HS-5 (cell line): ENCODE measurements around the gene TMEM184B.
"Not testable (repeated sequence)": the region's sequence is repeated elsewhere in the genome, so short reads cannot be mapped to it uniquely, and the experiment has no call there.

ENCODE experiments used
- DNase-seq: peaks from one replicate; pipeline ENCODE4 v3.0.0-alpha.2; 2012; ENCODE audit warnings: low read depth

The TMEM184B gene

DNA sequence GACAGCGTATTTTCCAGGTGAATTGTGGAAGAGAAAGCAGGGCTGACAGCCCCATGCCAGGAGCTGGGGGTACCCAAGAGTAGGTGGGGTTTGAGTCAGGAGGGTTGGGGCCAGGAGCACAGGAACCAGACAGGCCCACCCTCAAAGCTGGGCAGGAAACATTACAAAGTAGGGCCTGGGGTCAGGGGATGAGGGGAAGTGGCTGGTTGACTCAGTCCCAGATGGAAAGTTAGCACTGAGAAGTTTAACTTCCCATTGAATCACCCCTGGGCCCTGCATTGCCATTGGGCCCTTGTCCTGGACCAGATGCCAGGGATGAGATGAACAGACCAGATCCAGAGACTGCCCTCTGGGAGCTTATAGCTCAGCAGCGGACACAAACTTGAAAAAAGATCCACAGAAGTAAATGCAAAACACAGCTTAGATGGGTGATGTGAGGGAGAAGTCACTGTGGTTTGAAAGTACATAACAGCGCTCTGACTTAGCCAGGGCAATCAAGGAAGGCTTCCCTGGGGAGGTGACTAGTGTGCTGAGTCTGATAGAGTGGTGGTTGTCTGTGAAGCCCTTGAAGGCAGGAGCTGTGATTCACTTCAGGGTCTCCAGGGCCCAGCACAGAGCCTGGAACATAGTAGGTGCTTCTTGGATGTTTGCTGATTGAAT lies 68.8 kb downstream of the TMEM184B start:
- DNase-seq = no peak

DNA sequence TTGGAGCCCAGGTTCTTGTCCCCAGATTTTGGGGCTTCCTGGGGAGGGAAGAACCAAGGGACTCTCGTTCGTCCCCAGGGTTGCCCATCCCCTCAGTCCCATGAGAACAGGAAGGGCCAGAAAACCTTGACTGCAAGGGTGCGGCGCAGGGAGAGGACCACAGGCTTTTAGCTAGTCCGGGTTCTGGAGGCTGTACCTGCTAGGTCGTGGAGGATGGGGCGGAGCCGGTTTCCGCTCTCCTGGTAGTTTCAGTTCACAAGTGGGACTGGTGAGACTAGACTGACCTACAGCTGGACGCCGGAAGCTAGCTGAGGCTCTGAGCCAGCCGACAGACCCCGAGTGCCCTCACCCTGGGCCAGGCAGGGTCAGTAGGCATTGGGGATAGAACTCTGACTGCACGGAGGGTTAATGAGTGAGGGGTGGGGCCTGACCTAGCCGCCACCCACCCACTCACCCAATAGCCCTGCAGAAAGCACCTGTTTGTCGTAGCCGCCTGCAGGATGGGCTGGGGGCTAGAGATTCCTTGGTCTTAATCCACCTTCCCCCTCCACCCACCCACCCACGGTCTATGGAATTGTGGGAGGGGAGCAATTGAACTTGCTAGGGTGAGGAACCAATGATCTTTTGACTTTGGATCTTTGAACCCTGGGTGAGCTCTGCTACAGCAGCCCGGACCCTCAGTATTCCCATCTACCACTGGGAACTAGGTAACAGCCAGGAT lies 69.6 kb downstream of the TMEM184B start:
- DNase-seq = no peak

DNA sequence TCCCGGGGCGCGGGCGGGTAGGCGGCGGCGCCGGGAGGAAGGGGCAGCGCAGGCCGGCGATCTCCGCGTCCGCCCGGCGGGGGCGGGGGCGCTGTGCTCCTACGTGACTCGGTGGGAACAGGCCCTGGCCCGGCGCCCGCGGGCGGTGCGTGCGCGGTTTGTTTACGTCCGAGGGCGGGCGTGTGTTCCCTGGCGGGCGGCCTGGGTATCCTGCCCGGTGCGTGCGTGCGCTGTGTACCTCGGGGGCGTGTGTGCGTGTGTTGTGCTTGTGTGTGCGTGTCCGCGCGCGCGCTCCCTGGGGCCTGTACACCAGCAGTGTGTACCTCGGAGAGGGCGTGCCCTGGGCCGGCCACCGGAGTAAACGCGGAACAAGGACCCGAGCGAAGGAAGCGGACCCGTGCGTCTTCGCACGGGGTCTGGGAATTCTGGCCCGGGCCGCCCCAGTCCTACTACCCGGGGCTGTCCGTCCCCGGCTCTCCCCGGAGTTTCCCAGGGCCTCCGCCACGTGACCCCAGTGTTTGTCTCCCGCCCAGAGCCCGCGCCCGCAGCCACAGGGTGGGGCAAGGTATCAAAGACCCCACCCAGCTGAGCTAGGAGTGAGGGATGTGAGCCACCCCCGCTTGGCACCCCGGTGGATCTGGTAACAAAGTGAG lies 70.2 kb downstream of the TMEM184B start:
- no peak for DNase-seq

DNA sequence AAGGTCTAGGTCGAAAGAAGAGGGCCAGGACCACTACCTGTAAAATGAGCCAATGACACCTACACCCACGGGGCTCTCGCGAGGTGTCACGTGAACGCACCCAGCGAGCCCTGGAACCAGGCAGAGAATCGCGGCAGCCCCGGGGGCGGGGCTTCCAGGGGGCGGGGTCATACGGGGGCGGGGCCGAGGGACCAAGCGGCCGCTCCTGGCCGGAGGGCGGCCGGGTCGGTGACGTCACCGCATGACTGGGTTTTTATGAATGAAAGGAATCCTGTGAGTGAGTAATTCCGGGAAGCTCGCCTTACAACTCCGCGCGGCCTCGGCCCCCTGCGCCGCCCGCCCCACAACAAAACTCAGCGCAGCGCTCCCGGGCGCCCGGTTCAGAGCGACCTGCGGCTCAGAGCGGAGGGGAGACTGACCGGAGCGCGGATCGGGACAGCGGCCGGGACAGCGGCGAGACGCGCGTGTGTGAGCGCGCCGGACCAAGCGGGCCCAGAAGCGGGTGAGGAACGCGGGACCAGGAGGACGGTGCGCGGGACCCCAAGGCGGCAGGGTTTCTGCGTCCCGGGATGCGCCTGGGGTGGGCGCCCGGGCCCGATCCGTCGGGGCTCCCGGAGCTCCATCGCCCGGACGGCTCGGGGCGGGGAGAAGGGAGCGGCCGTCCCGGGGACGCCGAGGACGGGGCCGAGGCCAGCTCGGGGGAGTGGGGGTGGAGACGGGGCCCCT lies 70.9 kb downstream of the TMEM184B start, which contains the start of gene MAFF:
Gene MAFF, plus strand, starts transcription at position 284 of the 726 bp plus-strand sequence. CDS start 11,860 bp downstream, outside the sequence.
- DNase-seq = peak; percentile 92

DNA sequence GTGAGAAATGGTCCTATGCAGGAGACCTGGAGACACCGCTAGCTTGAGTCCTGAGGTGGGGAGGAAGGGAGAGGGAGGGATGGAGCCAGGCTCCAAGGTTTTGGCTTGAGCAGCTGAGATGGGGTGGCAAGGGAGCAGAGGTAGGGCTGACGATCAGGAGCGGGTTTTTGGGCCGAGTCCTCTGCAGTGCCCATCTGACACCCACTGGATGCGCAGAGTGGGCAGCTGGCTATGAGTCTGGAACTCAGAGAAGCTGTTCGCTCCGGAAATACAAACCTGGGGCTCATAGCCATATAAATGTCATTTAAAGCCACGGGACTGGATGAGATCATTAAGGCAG lies 71.5 kb downstream of the TMEM184B start:
- DNase-seq = no peak

DNA sequence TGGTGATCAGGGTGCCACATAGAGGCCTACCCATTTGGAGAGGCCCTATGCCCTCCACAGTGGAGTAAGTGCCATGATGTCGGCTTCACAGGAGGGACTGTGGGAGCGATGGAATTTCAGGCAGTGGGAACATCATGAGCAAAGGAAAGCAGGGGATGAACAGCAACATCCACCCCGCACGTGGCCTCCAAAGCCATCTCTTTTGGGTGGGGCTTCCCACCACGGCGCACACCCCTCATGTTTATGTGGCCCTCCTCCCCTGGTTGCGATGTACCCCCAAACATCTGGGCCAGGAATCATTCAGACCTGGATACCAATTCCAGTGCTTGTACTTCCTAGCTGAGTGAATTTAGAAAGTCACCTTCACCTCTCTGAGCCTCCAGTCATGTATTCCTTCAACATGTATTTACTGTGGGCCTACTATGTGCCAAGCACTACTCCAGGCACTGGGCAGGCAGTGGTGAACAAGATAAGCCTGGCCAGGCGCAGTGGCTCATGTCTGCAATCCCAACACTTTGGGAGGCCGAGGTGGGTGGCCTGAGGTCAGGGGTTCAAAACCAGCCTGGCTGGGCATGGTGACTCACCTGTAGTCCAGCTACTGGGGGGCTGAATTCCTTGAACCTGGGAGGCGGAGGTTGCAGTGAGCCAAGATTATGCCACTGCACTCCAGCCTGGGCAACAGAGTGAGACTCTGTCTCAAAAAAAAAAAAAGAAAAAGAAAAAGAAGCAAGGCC lies 72.8 kb downstream of the TMEM184B start:
- DNase-seq = no peak

DNA sequence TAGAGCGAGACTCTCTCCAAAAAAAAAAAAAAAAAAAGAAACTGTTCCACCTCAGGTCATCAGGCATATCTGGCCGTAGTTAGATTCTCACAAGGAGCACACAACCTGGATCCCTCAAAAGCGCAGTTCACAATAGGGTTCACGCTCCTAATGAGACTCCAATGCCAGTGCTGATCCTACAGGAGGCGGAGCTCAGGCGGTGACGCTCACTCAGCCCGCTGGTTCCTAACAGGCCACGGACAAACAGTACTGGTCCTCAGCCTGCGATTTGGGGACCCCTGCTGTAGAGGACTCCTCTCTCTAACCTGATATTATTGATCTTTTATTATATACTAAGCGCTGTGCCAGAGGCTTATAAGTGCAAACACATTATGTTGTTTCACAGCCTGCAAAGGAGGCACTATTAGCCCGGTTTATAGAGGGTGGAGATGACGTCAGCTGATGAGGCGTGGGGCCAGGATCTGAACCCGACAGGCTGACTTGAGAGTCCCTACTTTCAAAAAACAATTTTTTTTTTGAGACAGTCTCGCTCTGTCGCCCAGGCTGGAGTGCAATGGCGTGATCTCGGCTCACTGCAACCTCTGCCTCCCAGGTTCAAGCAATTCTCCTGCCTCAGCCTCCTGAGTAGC lies 75.9 kb downstream of the TMEM184B start:
- no peak for DNase-seq

DNA sequence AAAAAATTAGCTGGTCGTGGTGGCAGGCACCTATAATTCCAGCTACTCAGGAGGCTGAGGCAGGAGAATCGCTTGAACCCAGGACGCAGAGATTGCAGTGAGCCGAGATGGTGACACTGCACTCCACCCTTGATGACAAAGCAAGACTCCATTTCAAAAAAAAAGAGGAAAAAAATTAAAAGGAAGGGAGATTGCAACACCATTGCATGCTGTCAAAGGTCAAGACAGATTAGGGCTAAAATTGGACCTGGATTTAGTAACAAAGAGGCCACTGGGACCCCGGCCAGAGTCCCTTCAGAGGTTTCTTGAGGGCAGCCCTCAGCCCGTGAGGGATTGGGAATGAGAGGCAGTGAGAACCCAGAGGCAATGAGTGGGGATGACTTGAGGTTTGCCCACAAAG lies 79.2 kb downstream of the TMEM184B start:
- no peak for DNase-seq

DNA sequence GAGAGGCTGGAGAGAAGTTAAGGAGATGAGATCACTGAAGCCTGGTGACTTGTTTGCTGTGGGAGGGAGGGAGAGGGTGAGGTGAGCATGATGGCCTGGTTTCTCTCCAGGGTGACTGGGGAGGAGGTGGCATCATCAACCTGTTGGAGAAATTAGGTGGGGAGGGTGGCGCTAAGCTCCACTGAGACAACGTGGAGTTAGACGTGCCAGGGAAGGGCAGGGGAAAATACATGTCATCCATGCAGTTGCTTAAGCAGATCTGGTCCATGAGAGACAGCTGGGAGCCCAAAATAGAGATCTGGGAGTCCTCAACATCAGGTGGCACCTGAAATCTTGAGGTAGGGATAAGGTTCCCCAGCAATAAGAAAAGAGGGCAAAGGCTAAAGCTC lies 80.3 kb downstream of the TMEM184B start:
- DNase-seq = no peak

DNA sequence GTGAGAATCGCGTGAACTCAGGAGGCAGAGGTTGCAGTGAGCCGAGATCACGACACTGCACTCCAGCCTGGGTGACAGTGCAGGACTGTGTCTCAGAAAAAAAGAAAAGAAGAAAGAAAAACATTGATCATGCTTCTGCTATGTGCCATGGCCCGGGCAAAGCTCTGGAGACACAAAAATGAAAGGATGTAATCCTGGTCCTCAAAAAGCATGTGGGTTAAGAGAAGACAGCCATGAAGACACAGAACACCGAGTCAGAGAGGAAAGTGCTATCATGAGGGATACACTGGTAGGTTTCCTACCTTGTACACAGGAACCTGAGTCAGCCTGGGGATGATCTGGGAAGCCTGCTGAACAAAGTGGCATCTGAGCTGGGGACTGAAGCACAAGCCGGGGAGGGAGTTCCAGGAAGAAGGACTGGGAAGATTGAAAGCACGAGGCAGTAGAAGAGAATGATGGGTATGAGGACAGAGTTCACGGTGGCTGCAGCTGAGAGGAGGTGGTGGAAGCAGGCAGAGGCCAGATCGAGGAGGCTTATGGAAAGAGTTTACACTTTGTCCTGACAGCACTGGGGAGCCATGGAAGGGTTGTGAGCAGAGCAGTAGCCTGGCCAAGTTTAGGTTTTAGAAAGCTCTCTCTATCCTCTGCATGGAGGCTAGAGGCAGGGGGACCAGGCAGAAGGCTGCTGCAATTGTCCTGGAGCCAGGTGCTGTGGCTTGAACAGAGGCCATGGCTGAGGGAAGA lies 80.9 kb downstream of the TMEM184B start:
- DNase-seq = no peak

DNA sequence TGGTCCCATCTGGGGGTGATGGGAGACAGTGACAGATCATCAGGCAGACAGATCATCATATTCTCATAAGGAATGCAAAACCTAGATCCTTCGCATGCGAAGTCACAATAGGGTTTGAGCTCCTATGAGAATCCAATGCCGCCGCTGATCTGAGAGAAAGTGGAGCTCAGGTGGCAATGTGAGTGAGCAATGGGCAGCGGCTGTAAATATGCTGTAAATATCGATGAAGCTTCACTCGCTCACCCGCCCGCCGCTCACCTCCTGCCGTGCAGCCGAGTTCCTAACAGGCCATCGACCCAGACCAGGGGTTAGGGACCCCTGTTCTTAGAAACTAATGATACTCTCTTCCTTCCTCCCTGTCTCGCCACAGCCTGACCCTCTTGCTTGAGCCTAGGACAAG lies 81.8 kb downstream of the TMEM184B start:
- DNase-seq = no peak

DNA sequence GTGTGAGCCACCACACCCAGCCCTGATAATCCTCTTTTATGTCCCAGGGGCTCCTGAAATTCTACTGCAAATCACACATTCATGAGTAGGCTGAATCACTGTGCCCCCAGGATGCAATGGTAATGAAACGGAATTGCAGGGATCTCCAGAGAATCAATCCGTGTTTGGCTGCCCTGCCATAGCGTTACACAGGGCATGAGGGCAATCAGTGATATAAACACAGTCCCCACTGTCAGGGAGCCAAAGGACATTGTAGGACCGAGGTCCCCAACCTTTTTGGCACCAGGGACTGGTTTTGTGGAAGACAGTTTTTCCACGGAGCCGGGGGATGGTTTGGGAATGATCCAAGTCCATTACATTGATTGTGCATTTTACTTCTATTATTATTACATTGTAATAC lies 82.2 kb downstream of the TMEM184B start:
- DNase-seq = no peak

DNA sequence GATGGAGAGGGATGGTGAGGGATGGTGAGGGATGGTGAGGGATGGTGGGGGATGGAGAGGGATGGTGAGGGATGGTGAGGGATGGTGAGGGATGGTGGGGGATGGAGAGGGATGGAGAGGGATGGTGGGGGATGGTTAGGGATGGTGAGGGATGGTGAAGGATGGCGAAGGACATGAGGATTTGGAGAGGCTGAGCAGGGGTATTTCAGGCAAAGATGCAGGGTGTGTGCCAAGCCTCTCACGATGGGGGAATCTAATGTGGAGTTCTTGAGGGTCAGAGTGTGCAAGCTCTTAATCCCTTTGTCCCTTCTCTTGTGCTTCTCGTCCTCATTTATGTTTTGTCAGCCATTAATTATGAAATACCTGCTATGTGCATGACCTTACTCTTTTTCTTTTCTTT lies 83.7 kb downstream of the TMEM184B start:
- DNase-seq = no peak

DNA sequence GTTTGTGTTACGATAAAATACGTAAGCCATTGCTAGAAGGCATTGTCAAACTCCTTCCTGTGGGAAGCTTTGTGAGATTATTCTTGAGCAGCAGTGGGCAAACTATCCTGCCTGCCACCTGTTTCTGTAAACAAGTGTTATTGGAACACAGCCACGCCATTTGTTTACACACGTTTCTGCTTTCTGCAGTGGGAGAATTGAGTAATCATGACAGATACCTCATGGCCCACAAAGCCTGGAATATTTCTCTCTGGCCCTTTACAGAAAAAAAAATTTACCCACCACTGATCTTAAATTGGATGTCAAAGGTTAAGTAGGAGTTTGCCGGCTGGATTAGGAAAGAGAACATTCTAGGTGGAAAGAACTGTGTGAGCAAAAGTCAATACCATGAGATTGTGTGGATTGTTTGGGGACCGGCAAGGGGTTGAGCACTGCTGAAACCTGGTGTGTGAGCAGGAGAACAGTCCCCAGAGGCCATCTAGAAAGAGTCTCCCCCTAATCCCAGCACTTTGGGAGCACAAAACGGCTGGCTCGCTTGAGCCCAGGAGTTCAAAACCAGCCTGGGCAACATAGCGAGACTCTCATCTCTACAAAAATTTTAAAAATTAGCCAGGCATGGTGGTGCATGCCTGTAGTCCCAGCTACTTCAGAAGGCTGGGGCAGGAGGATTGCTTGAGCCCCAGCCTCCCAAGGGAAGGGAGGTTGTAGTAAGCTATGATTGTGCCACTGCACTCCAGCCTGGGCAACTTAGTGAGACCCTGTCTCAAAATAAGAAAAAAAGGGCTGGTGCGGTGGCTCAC lies 85.2 kb downstream of the TMEM184B start:
- DNase-seq = no peak

DNA sequence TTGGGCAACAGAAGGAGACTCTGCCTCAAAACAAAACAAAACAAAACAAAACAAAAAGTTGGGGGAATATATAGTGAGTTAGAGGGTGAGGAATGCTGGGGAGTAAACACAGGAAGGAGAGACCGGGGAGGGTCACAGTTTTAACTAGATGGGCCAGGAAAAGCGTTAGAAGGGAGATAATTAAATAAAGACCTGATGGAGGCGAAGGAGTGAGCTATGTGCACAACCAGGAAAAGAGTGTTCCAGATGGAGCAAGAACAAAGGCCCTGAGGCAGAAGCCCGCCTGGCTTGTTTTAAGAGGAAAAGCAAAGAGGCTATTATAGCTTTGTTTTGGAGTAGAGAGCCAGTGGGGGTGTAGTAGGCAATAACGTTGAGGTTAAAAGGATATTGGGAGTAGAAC lies 86.4 kb downstream of the TMEM184B start:
- no peak for DNase-seq

DNA sequence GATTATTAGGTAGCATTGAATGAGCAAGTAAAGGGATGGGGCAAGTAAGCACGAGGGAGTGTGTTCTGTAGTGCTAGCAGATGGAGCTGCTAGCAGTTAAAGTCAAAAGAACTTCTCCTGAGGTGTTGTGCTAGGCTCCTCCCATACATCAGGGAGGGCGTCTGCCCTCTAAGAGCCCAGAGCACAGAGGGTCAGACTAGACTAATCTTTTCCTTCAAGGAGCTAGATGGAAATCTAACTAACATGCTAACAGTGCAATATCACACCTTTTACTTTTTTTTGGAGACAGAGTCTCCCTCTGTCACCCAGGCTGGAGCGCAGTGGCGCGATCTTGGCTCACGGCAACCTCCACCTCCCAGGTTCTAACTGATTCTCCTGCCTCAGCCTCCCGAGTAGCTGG lies 88.0 kb downstream of the TMEM184B start:
- no peak for DNase-seq

DNA sequence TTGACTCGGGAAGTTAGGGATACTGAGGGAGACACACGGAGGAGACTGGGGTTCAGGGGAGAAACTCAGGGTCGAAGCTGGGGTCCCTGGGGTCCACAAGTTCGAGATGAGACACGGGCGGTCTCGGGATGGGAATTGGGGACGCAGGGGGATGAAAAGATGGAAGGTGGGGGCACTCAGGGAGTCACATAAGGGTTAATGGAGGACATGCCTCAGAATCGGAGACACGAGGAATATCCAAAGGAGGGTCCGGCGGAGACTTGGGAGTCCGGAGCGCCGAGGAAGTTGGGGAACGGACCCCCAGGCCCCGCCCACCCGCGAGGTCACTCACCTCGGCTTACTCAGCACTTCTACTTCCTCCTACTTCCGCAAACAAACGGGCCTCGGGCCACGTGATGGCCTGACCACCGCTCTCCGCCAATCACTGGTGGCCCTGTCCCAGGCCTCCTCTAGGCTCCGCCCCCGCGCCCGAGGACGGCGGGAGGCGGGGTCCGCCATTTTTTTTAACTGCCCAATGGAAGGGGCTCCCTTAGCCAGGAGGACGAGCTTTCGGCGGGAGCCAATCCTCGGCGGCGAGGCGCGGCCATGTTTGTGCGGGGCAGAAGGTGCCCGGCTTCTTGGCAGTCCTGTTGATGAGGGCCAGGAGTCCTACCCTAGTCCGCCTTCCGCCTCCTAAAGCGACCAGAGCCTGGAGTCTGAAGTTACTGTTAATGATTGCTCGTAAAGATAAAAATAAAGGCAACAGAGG lies 91.2 kb downstream of the TMEM184B start, which contains the start of gene PLA2G6:
Gene PLA2G6, minus strand, starts transcription at position 378 of the 748 bp plus-strand sequence. CDS start 12,404 bp downstream, outside the sequence.
- DNase-seq = peak; percentile 92

DNA sequence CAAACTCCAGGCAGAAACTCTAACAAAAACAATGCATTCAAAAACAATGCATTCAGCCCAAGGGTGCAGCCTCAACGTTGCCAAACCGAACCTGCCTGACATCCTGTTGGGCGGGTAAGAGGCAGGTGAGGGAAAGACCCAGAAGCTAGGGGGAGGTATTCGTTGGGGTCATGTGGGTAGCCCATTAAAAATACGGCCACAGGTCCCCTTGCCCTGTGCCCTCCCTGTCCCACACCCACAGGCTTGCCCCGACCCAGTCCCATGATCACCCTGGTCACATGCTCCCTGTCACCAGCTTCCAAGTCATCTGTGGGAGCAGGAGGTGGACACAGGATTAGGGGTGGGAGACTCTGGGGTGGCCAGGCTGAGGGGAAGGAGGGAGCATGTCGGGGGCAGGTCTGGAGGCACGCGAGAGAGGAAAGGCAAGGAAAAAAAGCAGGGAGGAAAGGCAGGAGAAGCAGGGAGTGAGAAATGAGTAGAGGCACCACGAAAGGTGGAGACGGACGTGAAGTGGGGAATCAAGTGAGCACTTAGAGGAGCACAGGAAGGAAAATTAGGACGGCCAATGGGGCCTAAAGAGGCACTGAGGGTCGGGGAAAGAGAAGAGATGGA lies 91.9 kb downstream of the TMEM184B start:
- no peak for DNase-seq

DNA sequence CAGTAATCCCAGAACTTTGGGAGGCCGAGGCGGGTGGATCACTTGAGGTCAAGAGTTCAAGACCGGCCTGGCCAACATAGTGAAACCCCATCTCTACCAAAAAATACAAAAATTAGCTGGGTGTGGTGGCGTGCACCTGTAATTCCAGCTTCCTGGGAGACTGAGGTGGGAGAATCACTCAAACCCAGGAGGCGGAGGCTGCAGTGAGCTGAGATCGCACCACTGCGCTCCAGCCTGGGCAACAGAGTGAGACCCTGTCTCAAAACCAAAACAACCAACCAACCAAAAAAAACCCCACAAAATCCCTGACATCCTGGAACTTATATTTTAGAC lies 94.2 kb downstream of the TMEM184B start:
- DNase-seq = not testable (repeated sequence)
